Stimulated activated CD4-positive, alpha-beta T cell treated with anti-CD3 and anti-CD28 coated beads, Interleukin-4, amount 100 ng/mL, for 24 hours (primary cell): ENCODE results near the gene IFI35.
"Not testable (repeated sequence)": the region's sequence is repeated elsewhere in the genome, so short reads cannot be mapped to it uniquely, and the experiment has no call there.

Experiments used
- DNase-seq: peaks from one replicate; pipeline ENCODE4 v3.0.0-alpha.2; 2020

Gene IFI35

DNA sequence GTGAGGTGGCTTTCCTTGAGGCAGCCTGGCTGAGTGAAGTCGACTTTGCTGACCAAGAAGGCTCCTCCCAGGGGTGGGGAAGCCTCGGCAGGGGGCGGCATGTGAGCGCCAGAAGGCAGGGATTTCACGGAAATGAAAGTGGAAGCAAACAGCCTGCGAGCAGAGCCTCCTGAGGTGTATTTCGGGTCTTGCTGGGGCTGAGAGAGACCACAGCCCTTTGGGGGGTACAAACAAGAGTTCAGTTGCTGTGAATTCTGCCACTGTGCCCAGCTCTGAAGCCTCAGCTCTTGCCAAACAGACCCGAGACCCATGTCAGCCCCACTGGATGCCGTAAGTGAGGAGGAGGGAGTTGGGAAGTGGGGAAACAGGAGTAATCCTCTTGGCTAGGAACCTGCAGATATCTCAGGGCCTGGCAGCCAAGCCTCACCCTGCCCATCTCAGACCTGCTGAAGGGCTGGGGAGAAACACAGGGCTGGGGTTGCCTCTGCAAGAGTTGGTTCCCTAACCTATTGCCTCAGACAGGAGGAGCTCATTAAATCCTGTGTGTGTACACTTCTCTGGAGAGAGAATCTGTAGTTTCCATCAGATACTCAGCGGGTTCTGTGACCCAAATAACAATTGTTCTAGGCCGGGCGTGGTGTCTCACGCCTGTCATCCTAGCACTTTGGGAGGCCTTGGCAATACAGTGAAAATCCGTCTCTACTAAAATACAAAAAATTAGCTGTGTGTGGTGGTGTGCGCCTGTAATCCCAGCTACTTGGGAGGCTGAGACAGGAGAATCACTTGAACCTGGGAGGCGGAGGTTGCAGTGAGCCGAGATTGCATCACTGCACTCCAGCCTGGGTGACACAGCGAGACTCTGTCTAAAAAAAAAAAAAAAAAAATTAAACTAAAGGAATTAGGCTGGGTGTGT, at the start of gene IFI35:
IFI35 (plus strand) TSS at position 146 of the 913 bp plus-strand sequence; CDS start at position 310, 164 bp downstream.
- DNase-seq = peak; percentile 89

DNA sequence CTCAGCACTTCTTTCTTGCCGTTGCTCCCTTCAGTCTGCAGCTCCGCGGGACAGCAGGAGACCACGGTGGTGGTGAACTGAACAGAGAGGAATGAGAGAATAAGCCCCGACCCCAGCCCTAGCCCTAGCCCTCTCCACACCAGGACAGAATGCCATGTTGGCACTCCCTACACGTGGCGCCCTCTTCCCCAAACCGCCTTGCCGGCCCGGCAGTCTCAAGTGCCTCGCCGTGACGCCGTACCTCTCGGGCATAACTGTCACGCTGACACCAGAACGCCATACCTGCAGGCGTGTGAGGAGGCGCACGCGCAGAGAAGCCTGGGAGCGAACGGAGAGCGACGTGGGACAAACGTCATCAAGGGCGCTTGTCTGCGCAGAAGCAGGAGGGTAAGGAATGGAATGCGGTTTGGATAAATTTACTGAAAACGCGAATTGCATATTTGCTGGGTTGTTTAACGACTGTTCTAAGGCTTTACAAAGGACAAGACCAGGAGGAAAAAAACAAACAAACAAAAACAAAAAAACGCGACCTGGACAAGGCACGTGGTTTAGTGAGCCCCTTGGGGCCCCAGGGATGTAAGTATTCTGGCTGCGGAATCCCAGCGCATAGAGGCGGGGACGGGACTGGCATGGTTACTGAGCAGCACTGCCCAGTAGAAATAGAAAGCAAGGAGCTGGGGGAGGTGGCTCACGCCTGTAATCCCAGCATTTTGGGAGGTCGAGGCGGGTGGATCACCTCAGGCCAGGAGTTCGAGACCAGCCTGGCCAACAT, 42.2 kb upstream of the IFI35 start, which contains the start of gene AARSD1:
AARSD1 (minus strand) TSS at position 294 of the 772 bp plus-strand sequence; CDS start at position 280, 14 bp downstream.
- peak; percentile 92 for DNase-seq

DNA sequence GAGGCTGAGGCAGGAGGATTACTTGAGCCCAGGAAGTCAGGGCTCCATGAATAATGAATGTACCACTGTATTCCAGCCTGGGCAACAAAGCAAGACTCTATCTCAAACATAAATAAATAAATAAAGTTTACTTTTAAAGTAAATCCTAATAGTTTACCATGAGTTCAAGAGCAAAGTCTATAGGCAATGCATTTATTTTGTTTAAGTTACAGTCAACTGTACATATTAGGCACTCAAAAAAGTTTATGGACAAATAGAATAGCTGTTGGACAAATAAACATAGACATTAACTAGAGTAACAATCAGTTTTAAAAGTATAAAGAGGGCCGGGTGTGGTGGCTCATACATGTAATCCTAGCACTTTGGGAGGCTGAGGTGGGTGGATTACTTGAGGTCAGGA, 38.7 kb upstream of the IFI35 start:
- no peak for DNase-seq

DNA sequence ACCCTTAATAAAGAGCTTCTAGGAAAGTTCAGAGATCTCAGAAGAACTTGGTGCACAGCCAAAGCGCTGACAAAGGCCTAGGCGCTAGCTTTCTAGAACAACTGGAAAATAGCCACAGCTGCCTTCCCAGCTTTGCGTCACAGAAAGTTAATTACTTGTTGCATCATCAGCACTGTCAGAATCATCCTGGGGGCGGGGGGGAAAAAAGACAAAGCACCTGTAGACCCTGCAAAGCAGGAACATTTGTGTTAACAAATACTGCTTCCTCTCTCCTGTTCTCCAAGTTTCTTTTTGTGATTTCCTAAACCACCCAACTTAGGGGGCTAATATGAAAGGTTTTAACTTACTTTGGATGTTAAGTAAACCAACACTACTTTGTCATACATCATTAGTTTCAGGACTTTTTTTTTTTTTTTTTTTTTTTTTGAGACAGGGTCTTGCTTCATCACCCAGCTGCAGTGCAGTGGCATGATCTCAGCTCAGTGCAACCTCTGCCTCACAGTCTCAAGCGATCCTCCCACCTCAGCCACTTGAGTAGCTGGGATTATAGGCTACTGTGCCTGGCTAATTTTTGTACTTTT, 37.5 kb upstream of the IFI35 start:
- DNase-seq = no peak

DNA sequence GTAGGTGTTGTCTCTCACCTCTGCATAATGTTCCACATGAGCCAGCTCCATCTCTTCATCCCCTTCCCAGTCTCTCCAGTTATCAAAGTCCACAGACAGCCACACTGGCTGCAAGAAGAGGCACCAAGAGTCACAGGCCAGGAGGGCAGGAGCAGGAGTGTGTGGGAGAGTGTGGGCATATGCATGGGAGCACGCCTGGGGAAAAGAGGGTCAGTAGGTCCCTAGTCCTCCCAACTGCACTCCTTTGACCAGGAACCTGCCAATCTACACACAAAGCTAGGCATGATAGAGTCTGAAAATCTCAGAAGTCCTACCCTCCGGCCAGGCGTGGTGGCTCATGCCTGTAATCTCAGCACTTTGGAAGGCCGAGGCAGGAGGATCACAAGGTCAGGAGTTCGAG, 35.0 kb upstream of the IFI35 start:
- no peak for DNase-seq

DNA sequence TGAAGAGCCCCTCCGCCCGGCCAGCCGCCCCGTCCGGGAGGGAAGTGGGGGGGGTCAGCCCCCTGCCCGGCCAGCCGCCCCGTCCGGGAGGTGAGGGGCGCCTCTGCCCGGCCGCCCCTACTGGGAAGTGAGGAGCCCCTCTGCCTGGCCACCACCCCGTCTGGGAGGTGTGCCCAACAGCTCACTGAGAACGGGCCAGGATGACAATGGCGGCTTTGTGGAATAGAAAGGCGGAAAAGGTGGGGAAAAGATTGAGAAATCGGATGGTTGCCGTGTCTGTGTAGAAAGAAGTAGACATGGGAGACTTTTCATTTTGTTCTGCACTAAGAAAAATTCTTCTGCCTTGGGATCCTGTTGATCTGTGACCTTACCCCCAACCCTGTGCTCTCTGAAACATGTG, 33.3 kb upstream of the IFI35 start:
- not testable (repeated sequence) for DNase-seq

DNA sequence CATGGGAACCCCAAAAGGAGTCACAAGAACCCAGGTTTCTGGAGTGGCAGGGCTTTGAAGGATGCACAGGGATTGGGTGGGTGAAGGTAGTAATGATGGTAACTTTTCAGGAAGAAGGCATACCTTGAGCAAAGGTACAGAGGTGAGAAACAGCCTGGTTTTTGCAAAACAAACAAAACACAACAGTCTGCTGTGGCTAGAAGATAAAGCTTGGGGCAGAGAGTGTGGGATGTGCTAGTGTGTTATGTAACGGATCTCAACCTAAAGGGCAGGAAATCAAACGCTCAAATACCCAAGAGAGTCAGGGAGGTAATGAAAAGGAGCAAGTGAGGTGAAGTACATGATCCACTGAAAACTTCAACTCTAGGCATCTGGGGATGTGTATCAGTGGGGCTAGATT, 31.3 kb upstream of the IFI35 start:
- DNase-seq = no peak

DNA sequence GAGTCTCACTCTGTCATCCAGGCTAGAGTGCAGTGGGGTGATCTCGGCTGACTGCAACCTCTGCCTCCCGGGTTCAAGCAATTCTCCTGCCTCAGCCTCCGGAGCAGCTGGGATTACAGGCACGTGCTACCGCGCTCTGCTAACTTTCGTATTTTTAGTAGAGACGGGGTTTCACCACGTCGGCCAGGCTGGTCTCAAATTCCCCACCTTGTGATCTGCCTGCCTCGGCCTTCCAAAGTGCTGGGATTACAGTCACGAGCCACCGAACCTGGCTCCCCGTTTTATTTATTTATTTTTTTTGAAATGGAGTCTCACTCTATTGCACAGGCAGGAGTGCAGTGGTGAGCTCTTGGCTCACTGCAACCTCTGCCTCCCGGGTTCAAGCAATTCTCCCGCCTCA, 30.9 kb upstream of the IFI35 start:
- not testable (repeated sequence) for DNase-seq

DNA sequence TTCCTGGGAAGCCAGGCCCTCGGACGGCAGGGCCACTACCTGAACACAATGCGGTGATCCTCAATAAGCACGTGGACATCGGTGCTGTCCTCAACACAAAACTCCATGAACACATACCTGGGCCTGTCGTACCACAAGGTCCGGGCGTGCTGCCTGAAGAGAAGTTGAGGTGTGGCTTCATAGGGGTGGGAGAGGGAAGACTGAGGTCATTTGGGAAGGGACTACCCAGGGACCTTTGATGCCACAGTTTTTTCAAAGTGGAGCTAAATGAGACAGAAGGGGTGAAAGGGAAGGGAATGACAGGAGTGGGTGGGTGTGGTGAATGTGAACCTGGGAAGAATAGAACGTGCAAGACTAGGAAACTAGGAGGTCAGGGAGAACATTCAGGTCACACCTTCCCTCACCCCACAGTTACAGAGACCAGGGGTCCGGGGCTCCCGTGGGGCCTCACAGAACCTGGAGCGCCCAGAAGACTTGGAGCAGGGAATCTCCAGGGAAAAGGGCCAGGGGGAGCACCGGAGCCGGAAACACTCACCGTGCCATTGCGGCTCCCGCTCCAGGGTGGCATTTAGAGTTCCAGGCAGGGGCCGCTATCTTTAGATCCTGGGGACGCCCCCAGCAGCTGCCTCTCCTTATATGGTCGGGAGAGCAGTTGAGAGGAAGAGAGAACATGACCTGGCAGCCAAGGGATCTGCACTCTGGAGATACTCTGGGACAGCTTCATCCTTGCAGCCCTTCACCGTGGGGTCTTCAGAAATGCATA, 26.9 kb upstream of the IFI35 start, which contains the start of gene PTGES3L:
PTGES3L (minus strand) TSS at position 570 of the 763 bp plus-strand sequence; CDS start at position 543, 27 bp downstream.
- peak; percentile 36 for DNase-seq

DNA sequence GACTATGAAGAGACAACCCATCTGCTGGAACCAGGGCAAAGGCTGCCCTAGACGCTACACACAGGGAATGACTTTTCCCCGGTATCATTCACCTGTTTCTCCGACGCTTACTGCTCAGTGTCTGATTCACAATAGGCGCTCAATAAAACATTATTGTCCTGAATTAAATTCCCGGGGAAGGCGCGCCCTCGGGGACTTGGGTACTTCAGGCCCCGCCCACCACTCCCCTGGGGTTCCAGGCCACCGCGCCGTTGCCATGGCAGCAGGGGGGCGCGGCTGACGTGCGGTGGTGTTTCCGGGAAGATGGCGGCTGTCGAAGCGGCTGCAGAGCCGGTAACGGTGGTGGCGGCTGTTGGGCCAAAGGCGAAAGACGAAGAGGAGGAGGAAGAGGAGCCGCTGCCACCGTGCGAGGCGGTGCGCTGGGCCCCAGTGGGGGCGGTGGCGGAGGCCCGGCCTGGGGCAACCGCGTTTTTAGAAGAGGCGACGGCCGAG, 26.3 kb upstream of the IFI35 start, which contains the start of gene RUNDC1:
RUNDC1 (plus strand) TSS at position 292 of the 492 bp plus-strand sequence; CDS start at position 304, 12 bp downstream.
- peak; percentile 91 for DNase-seq

DNA sequence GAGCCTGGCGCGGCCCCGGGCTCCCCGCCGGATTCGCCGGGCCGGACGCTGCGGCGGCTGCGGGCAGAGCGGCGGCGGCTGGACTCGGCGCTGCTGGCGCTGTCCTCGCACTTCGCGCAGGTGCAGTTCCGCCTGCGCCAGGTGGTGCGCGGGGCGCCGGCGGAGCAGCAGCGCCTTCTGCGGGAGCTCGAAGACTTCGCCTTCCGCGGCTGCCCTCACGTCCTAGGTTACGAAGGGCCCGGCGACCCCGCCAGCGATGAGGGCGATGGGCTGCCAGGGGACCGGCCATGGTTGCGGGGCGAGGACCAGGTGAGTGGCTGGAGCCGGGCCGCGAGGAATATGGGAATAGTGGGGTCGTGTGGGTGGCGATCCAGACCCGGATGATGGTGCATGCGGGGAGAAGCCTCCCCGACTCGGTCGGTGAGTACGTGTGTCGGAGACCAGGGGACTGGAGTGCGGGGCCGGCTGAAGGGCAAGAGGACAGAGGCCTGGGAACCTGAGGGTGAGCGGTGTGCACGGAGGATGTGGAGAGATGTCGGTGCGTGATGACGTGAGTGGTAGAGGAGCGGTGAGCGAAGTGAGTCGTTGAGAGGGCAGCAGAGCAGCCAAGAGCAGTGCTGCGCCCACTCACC, 25.7 kb upstream of the IFI35 start:
- DNase-seq = peak; percentile 72

DNA sequence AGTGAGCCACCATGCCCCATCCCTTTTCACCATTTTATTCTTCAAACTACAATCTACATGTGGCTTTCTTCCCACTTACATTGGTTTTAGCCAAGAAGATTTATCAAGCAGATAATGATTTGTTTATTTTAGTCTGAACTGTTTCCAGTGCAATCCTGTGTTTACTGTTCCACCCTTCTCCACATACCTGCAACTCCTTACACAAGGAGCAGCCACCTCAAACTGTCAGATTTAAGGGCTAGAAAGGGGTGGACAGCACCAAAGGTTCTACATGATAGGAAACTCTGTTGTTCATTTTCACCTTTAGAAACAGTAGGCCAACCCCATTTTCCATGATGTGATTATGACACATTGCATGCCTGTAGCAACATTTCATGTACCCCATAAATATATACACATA, 24.3 kb upstream of the IFI35 start:
- no peak for DNase-seq

DNA sequence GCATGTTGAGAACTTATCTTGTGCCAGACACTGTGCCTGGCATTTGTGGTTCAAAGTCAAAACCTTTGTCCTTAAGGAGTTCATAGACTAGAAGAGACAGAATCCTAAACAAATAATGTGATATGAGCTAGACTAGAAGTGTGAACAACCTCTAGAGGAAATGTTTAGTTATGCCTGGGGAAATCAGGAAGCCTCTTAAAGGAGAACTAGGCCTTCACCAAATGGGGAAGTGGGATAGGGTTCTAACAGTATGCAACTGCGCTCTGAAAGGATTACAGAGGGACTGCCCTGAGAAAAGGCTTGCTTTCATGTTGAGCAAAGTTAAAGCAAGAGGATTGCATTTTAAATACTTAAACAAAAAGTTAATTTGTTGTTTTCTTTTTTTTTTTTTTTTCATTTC, 21.4 kb upstream of the IFI35 start:
- DNase-seq = no peak

DNA sequence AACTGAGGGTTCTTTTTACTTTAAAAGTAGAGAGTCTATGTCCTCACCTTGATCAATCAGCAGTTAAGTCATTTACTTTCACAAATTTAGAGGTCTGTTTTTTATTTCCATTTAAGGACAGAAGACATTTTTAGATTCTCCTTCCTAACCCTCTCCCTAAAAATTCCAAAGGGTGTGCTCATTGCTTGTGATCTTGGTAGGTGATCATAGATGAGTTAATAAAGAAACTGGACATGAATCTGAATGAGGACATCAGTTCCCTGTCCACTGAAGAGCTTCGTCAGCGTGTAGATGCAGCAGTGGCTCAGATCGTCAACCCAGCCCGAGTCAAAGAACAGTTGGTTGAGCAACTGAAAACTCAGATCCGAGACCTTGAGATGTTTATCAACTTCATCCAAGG, 17.4 kb upstream of the IFI35 start:
- DNase-seq = no peak

DNA sequence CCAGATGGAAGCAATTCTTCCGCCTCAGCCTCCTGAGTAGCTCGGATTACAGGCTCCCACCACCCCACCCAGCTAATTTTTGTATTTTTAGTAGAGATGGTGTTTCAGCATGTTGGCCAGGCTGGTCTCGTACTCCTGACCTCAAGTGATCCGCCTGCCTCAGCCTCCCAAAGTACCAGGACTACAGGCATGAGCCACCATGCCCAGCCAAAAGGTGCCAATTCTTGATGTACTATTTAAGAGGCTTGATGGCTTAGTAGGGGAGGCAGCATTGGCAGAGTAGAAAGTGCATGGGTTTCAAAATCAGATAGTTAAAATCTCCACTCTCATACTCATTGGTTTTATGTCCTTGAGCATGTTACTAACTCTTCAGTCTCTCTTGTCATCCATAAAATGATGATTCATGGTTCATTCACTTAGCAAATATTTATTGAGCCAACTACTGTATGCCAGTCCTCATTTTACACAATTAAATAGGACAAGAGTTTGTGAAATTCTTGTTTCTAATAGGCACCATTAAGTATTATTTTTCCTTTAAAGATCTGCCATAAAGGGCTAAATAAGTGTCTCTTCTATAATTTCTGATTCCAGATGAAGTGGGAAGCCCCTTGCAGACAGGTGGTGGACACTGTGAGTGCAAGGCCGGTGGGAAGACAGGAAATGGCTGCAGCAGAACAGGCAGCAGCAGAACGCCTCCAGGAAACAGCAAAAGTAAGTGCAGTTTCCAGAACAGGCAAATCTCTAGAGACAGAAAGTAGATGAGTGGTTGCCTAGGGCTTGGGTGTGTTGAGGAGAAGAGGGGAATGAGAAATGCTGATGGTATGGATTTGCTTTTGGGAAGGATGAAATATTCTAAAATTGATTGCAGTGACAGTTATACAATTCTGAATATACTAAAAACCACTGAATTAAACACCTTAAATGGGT, 16.6 kb upstream of the IFI35 start:
- no peak for DNase-seq

DNA sequence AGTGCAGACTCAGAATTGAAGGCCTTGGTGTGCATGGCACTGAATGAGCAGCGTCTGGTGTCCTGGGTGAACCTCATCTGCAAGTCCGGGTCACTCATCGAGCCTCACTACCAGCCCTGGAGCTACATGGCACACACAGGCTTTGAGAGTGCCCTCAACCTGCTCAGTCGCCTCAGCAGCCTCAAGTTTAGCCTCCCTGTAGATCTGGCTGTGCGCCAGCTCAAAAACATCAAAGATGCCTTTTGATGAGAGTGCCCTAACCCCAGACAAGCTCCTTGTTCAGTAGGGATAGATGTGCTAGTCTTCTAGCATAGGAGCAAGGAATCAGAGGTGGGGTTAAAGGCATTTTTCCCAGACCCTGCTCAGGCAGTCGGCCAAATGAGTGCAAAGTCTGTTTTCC, 15.1 kb upstream of the IFI35 start:
- DNase-seq = no peak

DNA sequence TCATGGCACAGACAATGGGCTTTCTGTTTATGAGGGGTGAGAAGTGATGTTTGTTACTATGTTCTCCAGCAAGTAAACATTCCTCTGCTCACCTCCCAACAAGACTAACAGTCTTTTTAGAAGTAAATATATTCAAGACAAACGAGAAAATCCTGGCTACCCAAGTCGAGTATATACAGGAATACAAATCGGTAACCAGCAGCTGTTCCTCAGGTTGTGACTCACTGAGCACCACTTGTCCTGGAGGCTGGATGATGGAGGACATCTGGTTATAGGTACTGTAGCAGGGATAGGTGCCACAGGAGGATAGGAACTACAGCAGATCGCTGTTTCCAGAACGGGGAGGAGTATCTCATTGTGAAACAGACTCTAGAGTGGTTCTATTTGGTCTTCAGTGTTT, 13.7 kb upstream of the IFI35 start:
- no peak for DNase-seq

DNA sequence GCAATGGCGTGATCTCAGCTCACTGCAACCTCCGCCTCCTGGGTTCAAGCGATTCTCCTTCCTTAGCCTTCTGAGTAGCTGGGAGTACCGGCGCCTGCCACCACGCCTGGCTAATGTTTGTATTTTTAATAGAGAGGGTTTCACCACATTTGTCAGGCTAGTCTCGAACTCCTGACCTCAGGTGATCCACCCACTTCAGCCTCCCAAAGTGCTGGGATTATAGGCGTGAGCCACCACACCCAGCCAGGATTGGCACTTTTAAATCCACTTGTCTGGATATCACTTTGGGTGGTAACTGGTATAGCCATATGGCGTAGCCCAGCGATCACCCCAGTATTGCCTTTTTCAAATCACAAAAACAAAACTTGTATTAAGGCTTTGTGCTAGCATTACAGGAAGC, 12.7 kb upstream of the IFI35 start:
- DNase-seq = not testable (repeated sequence)

DNA sequence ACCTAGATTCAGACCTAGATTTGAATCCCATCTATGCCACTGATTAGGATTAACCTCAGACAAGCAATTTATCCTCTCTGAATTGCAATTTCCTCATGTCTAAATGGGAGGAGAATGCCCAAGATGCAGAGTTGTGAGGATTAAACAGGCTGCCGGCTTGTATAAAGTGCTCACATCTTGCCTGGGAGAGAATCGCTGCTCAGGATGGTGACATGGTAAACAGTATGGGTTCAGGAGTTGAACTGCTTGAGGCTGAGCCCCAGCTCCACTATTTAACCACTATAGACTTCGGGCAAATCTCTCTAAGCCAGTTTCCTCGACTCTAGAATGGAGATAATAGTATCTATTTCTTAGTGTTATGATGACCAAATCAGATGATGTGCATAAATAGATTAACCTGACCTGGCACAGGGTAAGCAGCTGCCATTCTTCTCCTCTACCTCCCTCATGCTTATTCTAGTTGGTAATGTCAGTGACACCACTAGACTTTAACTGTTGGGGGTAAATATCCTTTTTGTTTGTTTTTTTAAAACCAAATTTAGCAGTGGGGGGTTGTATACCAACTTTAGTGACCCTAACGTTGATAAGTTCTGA, 9.1 kb upstream of the IFI35 start:
- no peak for DNase-seq
